Naive B cell (primary cell): ENCODE data around the gene F3. TPM values are rescaled to one million over a fixed set of nuclear protein-coding genes. Genes with fewer than 3 reads are reported as not detected.
"Not testable (repeated sequence)": the region's sequence is repeated elsewhere in the genome, so short reads cannot be mapped to it uniquely, and the experiment has no call there.

Experiments
- ATAC-seq, 2 donors: fragments of 150-1000 bp; cut with Tn5 transposase; 2 replicates each; pipeline ENCODE4 v1.10.0; 2021; ENCODE audit warnings: low read depth in 2 of 2, mild to moderate bottlenecking in 2 of 2, moderate library complexity in 2 of 2
- DNase-seq: peaks from one replicate; pipeline ENCODE4 v3.0.0; 2022
- H3K27ac Mint-ChIP-seq, 6 donors: one replicate each; pipeline ENCODE4 v1.8.0; 2020 to 2022; ENCODE audit warnings: mild to moderate bottlenecking in 6 of 6, mixed read lengths in 6 of 6, moderate library complexity in 5 of 6, inconsistent platforms in 2 of 6
- H3K27me3 Mint-ChIP-seq, 3 donors: one replicate each; pipeline ENCODE4 v1.8.0; 2021 to 2022; ENCODE audit warnings: mixed read lengths in 3 of 3, mild to moderate bottlenecking in 1 of 3
- H3K36me3 Mint-ChIP-seq, 2 donors: one replicate each; pipeline ENCODE4 v1.8.0; 2020 to 2022; ENCODE audit warnings: mixed read lengths in 2 of 2, inconsistent platforms in 1 of 2, mild to moderate bottlenecking in 1 of 2
- H3K4me1 Mint-ChIP-seq, 3 donors: one replicate each; pipeline ENCODE4 v1.8.0; 2020 to 2022; ENCODE audit warnings: mixed read lengths in 3 of 3, inconsistent platforms in 1 of 3, mild to moderate bottlenecking in 1 of 3, moderate library complexity in 1 of 3
- H3K4me3 Mint-ChIP-seq, 8 donors: one replicate each; pipeline ENCODE4 v1.8.0; 2020 to 2022; ENCODE audit warnings: mild to moderate bottlenecking in 8 of 8, mixed read lengths in 8 of 8, moderate library complexity in 8 of 8, inconsistent platforms in 2 of 8
- H3K9me3 Mint-ChIP-seq, 7 donors: one replicate each; pipeline ENCODE4 v1.8.0; 2020 to 2022; ENCODE audit warnings: mixed read lengths in 7 of 7, mild to moderate bottlenecking in 5 of 7, inconsistent platforms in 2 of 7, moderate library complexity in 1 of 7
- polyA plus RNA-seq, 6 donors: library from polyadenylated mRNA; unstranded; fragments of 300-500 nt; fragmentation: Illumina TruSeq; gene quantifications; one replicate each; pipeline ENCODE4 v1.2.3, GENCODE V29; 2021; ENCODE audit warnings: low read depth in 6 of 6

F3 gene
- polyA plus RNA-seq = not detected

DNA sequence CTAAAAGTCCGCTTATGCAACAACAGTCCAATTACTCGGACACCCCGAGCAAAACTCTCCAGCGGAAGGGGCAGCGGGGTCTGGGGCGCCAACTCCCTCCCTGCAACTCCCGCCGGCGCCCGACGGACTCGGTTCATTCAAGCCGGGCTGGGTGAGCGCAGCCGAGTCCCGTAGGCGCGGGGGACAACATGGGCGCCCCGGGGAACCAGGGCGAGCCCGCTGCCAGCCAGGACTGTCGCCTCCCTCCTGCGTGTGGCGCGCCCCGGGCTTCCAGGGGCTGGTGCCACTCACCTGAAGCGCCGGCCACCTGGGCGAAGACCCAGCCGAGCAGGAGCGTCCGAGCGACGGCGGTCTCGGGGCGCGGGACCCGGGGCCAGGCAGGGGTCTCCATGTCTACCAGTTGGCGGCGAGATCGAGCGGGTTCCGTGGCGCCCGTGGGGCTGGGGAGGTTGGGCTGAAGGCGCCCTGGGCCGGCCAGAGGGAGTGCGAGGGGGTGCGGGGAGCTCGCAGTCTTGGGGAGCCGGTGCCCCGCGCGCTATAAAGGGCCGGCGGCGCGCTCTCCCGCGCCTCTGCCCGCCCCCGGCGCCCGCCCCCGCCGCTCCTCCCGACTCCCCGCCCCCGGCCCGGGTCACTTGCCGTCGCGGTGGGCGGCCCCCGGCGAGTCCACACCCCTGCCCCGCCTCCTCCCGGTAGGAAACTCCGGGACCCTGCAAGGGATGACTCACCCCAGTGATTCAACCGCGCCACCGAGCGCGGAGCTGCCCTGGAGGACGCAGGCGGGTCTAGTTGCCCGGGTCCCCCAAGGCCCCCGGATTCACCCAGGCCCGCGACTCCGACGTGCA lies at the start of gene F3:
TSS of gene F3 (minus strand) at position 514 of the 842 bp plus-strand sequence. CDS start at position 391, 123 bp downstream.
- ATAC-seq (peak; percentile 51 to 63), DNase-seq (peak; percentile 3)
- peaks cover 8 to 25% (median 16%) of the 10 kb centered on the region in 3 donors for H3K4me1 Mint-ChIP-seq
- peak within 1 kb of the TSS in 4 of 6 donors; percentile 22 to 71 (median 52) for H3K27ac Mint-ChIP-seq
- peaks cover 13 to 79% (median 70%) of the 10 kb centered on the region in 3 donors for H3K27me3 Mint-ChIP-seq
- H3K4me3 Mint-ChIP-seq = peak within 1 kb of the TSS; percentile 78 to 93 (median 90)
- peaks cover 0 to 4% (median 0%) of the 10 kb centered on the region in 7 donors for H3K9me3 Mint-ChIP-seq
- H3K36me3 Mint-ChIP-seq = no peaks in the 10 kb centered on the region

GRCh38 chr1:94590203-94591137 lies 48.9 kb upstream of the F3 start:
- ATAC-seq = no peak
- Mint-ChIP-seq H3K27ac (peak overlapping the region in 1 of 6 donors; percentile 51), H3K27me3 (peaks cover 4 to 8% (median 6%) of the 10 kb centered on the region in 3 donors), H3K4me1 (no peaks in the 10 kb centered on the region), H3K36me3 (no peaks in the 10 kb centered on the region), H3K9me3 (no peaks in the 10 kb centered on the region), H3K4me3 (no peak overlapping the region)
- DNase-seq = no peak

- peak overlapping the region in 1 of 6 donors; percentile 11 for H3K27ac Mint-ChIP-seq
- no peaks in the 10 kb centered on the region for H3K36me3 Mint-ChIP-seq
- H3K27me3 Mint-ChIP-seq = peaks cover 4 to 8% (median 6%) of the 10 kb centered on the region in 3 donors
These were observed 48.2 kb upstream of the F3 start for GRCh38 chr1:94589728-94590127.

GRCh38 chr1:94582565-94582964 lies 41.0 kb upstream of the F3 start:
- no peak for ATAC-seq
- no peaks in the 10 kb centered on the region for H3K36me3 Mint-ChIP-seq
- H3K27me3 Mint-ChIP-seq = peaks cover 26 to 35% (median 30%) of the 10 kb centered on the region in 3 donors
- no peak overlapping the region for H3K4me3 Mint-ChIP-seq
- H3K4me1 Mint-ChIP-seq = no peaks in the 10 kb centered on the region
- peaks cover 0 to 43% (median 11%) of the 10 kb centered on the region in 7 donors for H3K9me3 Mint-ChIP-seq
- no peak for DNase-seq
- peak overlapping the region in 1 of 6 donors; percentile 58 for H3K27ac Mint-ChIP-seq

More at GRCh38 chr1:94589728-94590127, 48.2 kb upstream of the F3 start:
- Mint-ChIP-seq H3K9me3 (no peaks in the 10 kb centered on the region), H3K4me1 (no peaks in the 10 kb centered on the region), H3K4me3 (no peak overlapping the region)
- no peak for ATAC-seq
- DNase-seq = no peak

DNA sequence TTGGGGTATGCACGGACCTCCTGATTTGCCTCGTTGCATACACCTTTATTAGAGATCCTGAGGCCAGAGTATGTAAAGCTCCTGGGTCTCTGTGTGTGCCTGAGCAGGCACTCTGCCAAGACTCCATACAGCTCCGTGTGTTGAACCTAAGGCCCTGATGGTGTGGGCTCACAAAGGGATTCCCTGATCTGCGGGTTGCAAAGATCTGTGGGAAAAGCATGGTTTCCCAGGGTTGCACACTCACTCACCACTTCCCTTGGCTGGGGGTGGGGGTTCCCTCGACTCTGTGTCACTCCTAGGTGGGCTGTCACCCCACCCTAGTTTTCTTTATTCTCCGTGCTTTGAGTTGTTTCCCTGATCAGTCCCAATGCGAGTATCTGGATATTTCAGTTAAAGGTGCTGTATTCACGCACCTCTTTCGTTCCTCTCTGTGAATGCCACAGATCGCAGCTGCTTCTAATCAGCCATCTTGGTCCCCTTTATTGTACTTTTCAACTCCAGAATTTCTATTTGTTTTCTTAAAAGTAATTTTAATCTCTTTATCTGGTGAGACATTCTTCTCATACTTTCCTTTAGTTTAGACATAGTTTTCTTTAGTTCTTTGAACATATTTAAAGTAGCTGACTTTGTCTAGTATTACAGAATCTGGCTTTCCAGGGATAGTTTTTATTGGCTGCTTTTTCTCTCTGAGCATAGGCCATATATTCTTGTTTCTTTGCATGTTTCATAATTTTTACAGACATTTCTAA lies 39.0 kb upstream of the F3 start:
- ATAC-seq (no peak), DNase-seq (no peak)
- H3K27ac Mint-ChIP-seq = no peak overlapping the region
- H3K9me3 Mint-ChIP-seq = peaks cover 4 to 54% (median 13%) of the 10 kb centered on the region in 7 donors
- peaks cover 29 to 35% (median 33%) of the 10 kb centered on the region in 3 donors for H3K27me3 Mint-ChIP-seq
- H3K36me3 Mint-ChIP-seq = no peaks in the 10 kb centered on the region
- H3K4me1 Mint-ChIP-seq = no peaks in the 10 kb centered on the region
- H3K4me3 Mint-ChIP-seq = no peak overlapping the region

GRCh38 chr1:94579876-94580294 lies 38.3 kb upstream of the F3 start:
- no peaks in the 10 kb centered on the region for H3K4me1 Mint-ChIP-seq
- no peak overlapping the region for H3K27ac Mint-ChIP-seq
- peaks cover 29 to 35% (median 33%) of the 10 kb centered on the region in 3 donors for H3K27me3 Mint-ChIP-seq
- peaks cover 4 to 54% (median 13%) of the 10 kb centered on the region in 7 donors for H3K9me3 Mint-ChIP-seq
- H3K4me3 Mint-ChIP-seq = no peak overlapping the region
- H3K36me3 Mint-ChIP-seq = no peaks in the 10 kb centered on the region
- ATAC-seq (no peak), DNase-seq (no peak)

- no peak for ATAC-seq
- H3K9me3 Mint-ChIP-seq = peaks cover 4 to 59% (median 13%) of the 10 kb centered on the region in 7 donors
These were observed 37.3 kb upstream of the F3 start for GRCh38 chr1:94578856-94579255.

DNA sequence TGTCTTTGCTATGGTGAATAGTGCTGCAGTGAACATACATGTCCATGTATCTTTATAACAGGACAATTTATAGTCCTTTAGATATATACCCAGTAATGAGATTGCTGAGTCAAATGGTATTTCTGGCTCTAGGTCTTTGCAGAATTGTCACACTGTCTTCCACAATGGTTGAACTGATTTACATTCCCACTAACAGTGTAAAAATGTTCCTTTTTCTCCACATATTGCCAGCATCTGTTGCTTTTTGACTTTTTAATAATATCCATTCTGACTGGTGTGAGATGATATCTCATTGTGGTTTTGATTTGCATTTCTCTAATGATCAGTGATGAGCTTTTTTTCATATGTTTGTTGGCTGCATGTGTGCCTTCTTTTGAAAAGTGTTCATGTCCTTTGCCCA lies 32.4 kb upstream of the F3 start:
- H3K4me3 Mint-ChIP-seq, ATAC-seq, H3K36me3 Mint-ChIP-seq, H3K4me1 Mint-ChIP-seq, H3K27ac Mint-ChIP-seq, DNase-seq: not testable (repeated sequence)
- H3K9me3 Mint-ChIP-seq = peaks cover 9 to 65% (median 31%) of the 10 kb centered on the region in 7 donors
- peaks cover 7 to 16% (median 12%) of the 10 kb centered on the region in 3 donors for H3K27me3 Mint-ChIP-seq

More at GRCh38 chr1:94578856-94579255, 37.3 kb upstream of the F3 start:
- H3K4me1 Mint-ChIP-seq = no peaks in the 10 kb centered on the region
- no peak for DNase-seq
- no peak overlapping the region for H3K27ac Mint-ChIP-seq
- H3K27me3 Mint-ChIP-seq = peaks cover 26 to 31% (median 29%) of the 10 kb centered on the region in 3 donors
- H3K36me3 Mint-ChIP-seq = no peaks in the 10 kb centered on the region
- no peak overlapping the region for H3K4me3 Mint-ChIP-seq

DNA sequence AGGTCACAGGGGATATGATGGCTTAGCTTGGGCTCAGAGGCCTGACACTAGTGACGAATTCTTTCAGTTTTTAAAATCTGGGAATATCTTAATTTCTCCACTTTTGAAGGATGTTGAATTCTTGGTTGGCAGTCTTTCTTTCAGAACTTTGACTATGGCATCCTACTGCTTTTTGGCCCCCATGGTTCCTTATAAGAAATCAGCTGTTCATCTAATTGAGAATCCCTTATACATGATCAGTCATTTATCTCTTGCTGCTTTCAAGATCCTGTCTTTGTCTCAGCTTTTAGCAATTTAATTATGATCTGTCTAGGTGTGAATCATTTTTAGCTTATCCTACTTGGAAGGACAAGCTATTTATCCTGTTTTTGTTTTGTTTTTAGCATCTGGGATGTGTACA lies 31.2 kb upstream of the F3 start:
- no peak overlapping the region for H3K4me3 Mint-ChIP-seq
- no peak for ATAC-seq
- no peaks in the 10 kb centered on the region for H3K4me1 Mint-ChIP-seq
- H3K9me3 Mint-ChIP-seq = peaks cover 9 to 53% (median 28%) of the 10 kb centered on the region in 7 donors
- peaks cover 5 to 9% of the 10 kb centered on the region in 2 donors for H3K36me3 Mint-ChIP-seq
- H3K27me3 Mint-ChIP-seq = peaks cover 5 to 7% (median 6%) of the 10 kb centered on the region in 3 donors
- no peak for DNase-seq
- no peak overlapping the region for H3K27ac Mint-ChIP-seq

DNA sequence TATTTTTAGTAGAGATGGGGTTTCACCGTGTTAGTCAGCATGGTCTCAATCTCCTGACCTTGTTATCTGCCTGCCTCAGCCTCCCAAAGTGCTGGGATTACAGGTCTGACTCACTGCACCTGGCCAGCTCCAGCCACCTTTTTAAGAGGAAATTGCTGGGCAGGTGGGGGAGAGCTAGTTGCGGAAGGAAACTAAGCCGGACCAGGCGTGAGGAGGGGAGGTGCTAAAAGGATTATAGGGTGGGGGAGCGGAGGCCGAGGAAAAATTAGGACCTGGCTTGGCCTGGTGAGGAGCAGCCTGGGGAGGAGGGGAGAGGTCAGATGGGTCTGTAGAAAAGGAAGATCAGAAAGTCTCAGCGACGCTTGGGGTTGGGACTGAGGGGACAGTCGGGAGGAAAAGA lies 29.4 kb upstream of the F3 start:
- not testable (repeated sequence) for H3K36me3 Mint-ChIP-seq, H3K27me3 Mint-ChIP-seq, H3K27ac Mint-ChIP-seq, ATAC-seq, H3K4me3 Mint-ChIP-seq, H3K4me1 Mint-ChIP-seq, DNase-seq
- peaks cover 5 to 40% (median 22%) of the 10 kb centered on the region in 7 donors for H3K9me3 Mint-ChIP-seq

- H3K27me3 Mint-ChIP-seq, H3K4me3 Mint-ChIP-seq, H3K4me1 Mint-ChIP-seq, H3K36me3 Mint-ChIP-seq, ATAC-seq, DNase-seq, H3K27ac Mint-ChIP-seq: not testable (repeated sequence)
- peaks cover 5 to 35% (median 15%) of the 10 kb centered on the region in 7 donors for H3K9me3 Mint-ChIP-seq
These were observed 27.2 kb upstream of the F3 start for GRCh38 chr1:94568806-94569205.

DNA sequence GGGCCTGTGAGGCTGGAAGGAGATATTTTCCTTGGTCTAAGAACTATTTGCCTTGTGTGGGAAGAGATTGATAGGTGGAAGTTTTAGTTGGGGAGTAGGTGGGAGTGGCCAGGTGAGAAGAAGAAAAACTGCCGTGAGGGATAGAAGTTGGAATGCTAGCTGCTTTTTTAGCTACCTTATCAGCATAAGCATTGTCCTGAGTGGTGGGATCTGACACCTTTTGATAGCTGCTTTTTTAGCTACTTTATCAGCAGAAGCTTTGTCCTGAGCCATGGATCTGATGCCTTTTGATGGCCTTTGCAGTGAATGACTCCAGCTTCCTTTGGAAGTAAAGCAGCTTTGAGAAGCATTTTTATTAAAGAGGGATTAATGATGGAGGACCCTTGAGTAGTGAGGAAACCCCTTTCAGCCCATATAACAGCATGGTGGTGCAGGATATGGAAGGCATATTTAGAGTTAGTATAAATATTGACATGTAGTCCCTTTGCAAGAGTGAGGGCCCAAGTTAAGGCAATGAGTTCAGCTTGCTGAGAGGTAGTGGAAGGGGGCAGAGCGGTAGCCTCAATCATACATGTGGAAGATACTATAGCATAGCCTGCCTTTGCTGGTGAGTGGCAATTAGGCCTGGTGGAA lies 26.5 kb upstream of the F3 start:
- not testable (repeated sequence) for H3K4me3 Mint-ChIP-seq, ATAC-seq, DNase-seq, H3K27me3 Mint-ChIP-seq, H3K36me3 Mint-ChIP-seq, H3K27ac Mint-ChIP-seq, H3K4me1 Mint-ChIP-seq
- peaks cover 5 to 28% (median 13%) of the 10 kb centered on the region in 7 donors for H3K9me3 Mint-ChIP-seq
